ENCODE measurements around the gene RASGEF1C.

- no peak for TF ChIP-seq POLR2A (IDR thresholded peaks at IDR 0.05; ENCODE audit: low read depth)
- no peak for TF ChIP-seq CTCF (IDR thresholded peaks at IDR 0.05)
- TF ChIP-seq POLR2AphosphoS5 (IDR thresholded peaks at IDR 0.05): no peak
- TF ChIP-seq EP300 (IDR thresholded peaks at IDR 0.05): no peak
These were observed 92.7 kb downstream of the RASGEF1C start for GRCh38 chr5:180116077-180116999.
